HG03095 (cell line): Measurements from ENCODE around the gene CTSZ.
A peak's percentile ranks its signal among the peaks of the same experiment; 100 is the strongest.
"Not testable (repeated sequence)": the region's sequence is repeated elsewhere in the genome, so short reads cannot be mapped to it uniquely, and the experiment has no call there.

Experiments used
- ATAC-seq: cut with Tn5 transposase; IDR thresholded peaks from one replicate; pipeline ENCODE4 v1.9.1; 2021; ENCODE audit warnings: moderate library complexity; ENCODE audit not compliant: unreplicated experiment

The CTSZ gene

GRCh38 chr20:59006864-59007664 lies at the start of gene CTSZ:
Gene CTSZ (minus strand): TSS chr20:59007254. CDS start chr20:59007128, 126 bp downstream.
- ATAC-seq, result peak; percentile 22

DNA sequence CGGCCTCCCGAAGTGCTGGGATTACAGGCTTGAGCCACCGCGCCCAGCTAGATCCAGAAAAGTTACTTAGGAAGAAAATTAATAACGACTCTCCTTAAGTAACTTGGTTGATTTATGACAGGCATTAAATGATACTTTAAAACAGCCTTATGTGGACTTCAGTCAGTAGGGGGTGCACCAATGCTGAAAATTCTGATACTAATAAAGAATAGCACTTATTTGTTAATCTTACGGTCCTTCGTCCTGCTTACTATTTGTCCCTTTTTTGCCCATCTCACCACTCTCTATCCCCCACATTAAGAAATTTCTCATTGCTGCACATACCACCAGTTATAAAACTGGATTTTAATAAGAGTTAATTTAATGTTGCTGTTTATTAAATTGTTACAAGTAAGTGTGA lies 48.2 kb upstream of the CTSZ start:
- no peak for ATAC-seq

DNA sequence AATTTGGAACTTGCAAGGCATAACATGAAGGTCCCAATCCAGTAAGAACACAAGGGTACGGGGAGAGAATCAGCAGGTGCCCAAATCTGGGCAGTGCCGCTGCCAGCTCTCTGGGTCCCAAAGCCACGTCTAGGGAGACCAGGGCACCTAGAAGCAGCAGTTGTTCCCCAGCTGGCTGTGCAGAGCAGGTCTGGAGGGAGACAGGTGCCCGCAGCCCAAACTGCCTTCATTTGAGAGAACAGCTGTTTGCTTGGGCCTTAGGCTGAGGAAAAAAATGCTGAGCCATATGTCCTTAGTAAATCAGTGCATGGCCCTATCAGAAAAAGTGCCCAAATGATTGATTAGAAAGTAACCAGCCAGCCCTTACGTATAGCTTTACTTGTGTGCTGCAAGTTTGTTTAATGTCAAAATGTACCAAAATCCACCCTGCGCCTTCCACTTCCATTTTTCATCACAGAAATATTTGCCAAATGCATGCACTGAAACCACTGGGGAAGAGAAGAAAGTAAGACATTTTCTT lies 44.7 kb upstream of the CTSZ start:
- no peak for ATAC-seq

DNA sequence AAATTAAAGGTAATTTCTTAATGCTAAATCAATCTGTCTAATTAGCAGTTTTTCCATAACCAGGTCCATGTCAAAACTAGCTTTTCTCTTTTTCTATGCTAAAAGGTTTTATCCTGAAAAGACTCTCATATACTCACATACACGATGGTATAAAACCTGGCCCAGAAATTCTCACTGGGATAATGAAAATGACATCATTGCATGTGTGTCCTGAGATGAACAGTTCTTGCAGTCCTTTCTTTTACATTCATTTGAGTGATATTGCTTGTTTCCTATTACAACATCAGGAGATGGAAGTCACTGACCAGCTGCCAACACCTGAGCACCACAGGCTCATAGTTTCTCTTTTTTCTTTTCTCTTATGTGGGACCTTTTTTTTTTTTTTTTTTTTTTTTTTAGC lies 43.4 kb upstream of the CTSZ start:
- no peak for ATAC-seq

DNA sequence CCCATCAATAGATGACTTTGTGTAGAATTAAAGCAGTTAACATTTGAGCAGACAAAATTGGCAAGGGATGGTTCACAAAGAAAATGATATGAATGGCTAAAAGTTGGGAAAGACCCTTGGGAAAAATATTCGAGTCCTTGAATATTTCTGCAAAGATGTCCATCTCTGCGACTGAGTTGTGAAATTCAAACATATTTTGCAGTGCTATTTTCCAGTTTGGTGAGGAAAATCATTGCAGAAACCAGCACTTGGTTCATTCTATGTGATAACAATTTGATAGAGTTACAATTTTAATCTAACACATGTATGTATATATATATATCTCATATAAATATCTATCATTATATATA lies 41.6 kb upstream of the CTSZ start:
- ATAC-seq, result no peak

DNA sequence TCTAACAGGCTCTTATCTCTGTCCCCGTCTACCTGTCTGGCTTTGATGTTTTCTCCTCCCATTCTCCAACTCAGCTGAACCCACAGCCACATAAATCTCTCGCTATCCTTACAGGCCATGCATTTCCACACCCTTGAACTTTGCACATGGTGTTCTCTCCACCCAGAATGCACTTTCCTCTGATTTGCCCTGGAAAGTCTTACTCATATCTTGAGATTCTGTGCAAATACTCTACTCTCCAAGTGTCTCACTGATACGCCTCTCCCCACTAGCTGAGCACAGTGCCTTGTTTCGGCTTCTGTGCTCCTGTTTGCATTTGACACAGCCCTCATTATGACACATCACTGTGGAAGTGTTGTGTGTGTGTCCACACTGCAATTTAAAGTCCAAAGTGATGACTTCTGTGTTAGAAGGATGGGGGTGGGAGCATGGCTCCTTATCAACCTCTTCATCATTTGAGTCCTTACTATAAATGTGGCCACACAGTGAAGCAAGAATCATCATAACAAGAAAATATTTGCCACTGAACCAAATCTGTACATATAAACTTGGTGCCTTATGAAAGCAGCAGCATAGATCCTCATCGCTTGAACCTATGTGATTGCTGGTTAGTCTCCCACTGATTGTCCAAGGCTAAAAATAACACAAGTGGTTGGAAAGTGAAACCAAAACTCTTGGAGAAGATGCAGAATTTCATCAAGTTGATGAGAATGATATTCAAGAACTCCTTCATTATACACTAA lies 41.1 kb upstream of the CTSZ start:
- no peak for ATAC-seq

DNA sequence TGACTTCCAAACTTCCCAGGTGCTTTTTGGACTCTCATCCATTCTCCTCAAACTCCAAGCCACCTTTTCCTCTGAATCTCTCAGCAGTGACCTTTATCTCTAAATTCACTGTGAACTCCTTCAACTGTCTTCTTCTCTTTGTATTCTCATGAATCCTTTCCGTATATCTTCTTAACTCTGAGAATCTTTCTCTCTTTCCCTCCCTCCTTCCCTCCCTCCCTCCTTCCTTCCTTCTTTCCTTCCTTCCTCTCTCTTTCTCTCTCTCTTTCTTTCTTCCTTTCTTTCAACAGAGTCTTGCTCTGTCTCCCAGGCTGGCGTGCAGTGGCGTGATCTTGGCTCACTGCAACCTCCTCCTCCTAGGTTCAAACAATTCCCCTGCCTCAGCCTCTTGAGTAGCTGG lies 39.8 kb upstream of the CTSZ start:
- no peak for ATAC-seq

GRCh38 chr20:59044796-59045195 lies 37.7 kb upstream of the CTSZ start:
- ATAC-seq, result no peak

DNA sequence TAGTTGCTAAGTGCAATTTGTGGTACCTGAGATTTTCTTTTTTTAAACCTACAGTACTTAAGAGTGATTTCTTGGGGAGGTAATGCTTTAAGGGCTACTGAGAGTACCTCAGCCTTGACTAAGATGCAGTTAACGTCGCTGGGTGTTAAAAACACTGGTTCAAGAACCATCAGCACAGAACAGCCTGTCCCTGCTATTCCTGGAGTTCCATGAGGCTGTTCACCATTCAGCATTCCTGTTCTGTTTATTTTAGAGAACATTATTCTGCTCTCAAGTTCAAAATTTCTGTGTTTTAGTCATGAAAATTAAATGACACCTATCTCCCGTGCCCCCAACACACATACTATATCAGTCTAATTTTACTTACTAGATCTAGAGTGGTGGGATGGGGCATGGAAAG lies 37.2 kb upstream of the CTSZ start:
- no peak for ATAC-seq

GRCh38 chr20:59043698-59044097 lies 36.6 kb upstream of the CTSZ start:
- ATAC-seq, result no peak

DNA sequence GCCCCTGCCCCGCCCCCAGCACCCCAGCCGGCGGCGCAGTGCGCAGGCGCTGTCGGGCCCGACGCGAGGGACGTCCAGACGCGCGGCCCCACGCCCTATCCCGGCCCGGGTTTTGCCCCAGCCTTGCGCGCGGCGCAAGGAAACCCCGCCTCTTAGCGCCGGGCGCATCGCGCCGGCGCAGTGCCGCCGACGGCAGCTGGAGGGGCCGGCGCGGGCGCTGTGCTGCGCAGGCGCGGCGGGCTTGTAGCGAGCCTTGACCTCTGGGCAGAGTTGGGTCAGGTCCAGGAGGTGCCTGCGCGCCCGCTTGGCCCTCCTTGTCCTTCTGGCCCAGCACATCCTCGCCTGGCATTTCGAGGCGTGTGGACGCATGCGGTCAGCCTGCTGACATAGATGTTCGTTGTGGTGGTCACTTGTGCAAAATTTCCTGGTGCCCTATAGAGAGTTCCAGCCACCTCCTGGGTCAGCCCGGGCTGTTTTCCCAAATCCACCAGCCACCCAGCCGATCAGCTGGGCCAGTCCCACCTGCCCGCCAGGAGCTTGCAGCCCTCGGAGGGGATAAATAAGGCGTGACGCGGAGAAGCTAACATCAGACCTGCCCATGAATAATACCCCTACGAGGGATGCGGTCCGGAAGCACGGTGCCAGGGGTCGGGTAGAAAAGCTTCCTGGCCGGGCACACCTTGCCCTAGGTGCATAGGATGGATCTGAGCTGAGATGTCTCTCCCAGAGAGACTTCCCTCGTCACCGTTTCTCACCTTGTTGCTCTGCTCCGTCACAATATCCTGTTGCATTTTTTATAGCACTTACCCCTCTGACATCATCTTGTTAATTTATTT lies 36.0 kb upstream of the CTSZ start:
- ATAC-seq, result peak; percentile 90

- peak; percentile 30 for ATAC-seq
These were observed 35.2 kb upstream of the CTSZ start, which contains the start of gene PRELID3B for GRCh38 chr20:59042151-59042795. Gene PRELID3B (minus strand): TSS chr20:59042786. CDS start chr20:59042730, 56 bp downstream.

- ATAC-seq, result not testable (repeated sequence)
These were observed 34.4 kb upstream of the CTSZ start for GRCh38 chr20:59041487-59041886.

DNA sequence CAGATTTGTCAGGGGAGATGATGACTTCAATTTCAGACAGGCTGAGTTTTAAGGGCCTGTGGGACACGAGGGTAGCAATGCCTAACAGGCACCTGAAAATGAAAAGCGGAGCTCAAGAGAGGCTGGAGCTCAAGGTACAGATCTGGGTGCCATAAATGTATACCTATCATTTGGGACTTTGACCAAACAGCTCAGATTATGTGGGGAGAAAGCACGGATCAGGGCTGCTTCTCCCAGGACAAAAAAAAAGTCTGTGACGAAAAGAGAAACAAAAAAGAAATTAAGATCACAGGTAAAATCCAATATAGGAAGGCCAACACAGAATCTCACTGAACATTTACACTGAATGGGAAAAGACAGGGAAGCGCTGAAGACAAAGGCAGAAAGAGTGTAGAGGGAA lies 33.6 kb upstream of the CTSZ start:
- ATAC-seq, result no peak

- no peak for ATAC-seq
These were observed 32.2 kb upstream of the CTSZ start for GRCh38 chr20:59039233-59039632.

DNA sequence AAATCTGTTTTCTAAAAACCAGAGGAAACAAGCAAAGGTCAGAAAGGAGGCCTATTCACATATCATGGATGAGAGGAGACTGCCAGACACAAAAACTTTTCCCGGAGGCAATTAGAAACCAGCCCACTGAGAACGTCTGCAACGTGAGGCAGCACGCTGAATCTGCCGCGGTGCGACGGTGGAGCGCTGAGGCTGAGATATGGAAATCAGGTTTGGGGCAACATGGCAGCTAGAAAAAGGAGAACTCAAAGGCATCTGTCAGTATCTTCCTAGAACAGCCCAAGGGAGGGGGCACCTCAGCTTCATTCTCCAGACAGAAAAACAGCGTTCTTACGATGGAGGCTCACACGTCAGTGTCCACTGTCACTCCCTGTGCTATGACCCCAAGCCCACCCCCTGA lies 30.3 kb upstream of the CTSZ start:
- no peak for ATAC-seq

DNA sequence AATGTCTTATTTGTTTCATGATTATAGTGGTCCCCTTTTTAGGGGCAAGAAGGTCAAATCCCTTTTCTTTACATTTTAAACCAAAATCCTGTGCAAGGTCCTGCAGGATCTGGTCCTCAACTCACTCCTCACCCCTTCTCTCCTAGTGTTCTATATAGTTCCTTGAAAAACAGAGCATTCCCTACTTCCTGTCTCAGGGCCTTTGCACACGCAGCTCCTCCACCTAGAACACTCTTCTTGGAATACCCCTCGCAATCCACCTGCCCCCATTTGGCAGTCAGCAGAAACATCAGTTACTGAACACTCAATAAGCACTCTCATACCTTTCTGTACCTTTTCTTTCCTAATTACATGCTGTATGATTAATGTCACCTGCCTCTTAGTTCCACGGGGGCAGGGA lies 28.3 kb upstream of the CTSZ start:
- ATAC-seq, result no peak

DNA sequence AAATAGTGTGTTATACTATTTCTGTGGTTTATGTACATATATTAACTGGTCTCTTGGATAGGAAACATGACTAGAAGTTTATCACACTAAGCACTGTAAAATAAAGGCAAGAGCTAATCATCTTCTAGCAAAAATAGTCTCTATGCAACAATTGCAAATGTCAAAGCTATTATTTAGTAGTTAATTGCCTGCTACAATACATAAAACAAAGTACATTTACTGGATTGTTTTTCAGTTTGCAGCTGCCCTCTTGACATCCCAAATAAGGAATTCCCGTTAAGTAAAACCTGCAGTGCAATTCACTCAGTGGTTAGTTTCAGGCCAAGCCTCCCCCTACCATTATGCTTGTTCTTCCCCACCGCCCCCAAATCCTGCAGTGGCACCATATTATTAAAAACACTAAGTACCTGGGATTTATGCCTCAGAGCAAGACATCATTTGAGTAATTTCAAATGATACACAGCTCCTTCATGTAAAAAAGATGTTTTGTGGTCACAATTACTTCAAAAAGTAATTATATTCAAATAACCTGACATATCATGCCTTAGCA lies 26.6 kb upstream of the CTSZ start:
- ATAC-seq, result no peak

DNA sequence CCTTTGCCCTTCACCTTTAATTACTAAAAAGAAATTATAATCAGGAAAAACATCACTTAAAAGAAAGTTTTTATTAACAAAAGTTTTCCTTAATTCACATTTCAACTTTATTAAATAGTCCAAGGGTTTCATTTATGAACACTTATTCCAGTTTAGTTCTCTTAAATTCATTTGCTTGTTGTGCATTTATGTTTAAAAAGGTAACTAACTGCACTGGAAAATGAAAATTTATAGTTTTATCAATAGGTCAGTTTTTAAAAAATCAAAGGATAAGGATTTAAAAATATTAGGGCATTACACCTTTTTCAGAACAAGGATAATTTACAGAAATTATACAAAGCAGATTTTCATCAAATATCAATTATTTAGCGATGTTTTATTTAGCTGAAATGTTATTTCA lies 26.0 kb upstream of the CTSZ start:
- no peak for ATAC-seq

DNA sequence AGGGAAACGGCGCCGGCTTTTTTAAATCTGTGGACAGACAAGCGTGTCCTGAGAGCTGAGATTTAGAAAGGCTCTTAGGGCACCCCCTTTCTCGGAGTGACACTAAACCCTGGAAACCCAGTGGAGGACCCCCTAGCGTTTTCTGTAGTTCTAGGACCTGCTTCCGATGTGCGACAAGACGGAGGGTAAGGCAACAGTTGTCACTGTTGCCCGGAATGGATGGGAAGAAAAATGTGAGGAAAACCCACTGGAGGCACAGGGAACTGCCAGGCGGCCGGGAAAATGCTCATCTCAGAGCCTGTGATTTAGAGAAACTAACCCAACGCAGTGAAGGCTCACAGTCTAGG lies 25.6 kb upstream of the CTSZ start:
- no peak for ATAC-seq
